ENCODE data around the gene POU2F1. TPM values are rescaled to one million over a fixed set of nuclear protein-coding genes. Genes with fewer than 3 reads are reported as not detected.

POU2F1 gene
- total and polyA plus RNA-seq, 4 donors, result 0.93 to 10.5 (median 6.5) TPM

DNA sequence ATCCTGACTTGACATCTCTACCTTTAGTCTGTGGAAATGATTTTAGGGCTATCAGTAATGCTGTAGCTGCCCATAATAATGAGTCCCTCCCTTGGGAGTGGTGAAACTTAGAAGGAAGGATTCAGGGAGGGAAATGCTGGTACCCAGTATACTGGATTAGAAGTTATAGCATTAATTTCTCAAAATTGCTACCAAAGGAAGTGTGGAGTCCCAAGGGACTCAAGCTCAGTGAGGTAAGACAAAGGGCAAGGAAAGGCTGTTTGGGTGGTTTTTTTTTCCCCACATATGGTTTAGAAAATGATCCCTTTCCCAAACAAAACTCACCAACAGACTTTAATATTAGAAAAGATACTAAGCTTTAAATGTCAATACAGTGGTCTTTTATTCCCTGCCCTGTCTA, 197.7 kb downstream of the POU2F1 start:
- H3K9me3 ChIP-seq (ENCODE audit: control insufficient read depth in 4 of 4, low read length in 3 of 4), result no peaks in the 10 kb centered on the region
- DNase-seq (ENCODE audit: low spot score), result no peak
- H3K4me3 ChIP-seq (ENCODE audit: low read depth in 1 of 3, low read length in 3 of 3), result no peak overlapping the region
- TF ChIP-seq, protein P1, sequence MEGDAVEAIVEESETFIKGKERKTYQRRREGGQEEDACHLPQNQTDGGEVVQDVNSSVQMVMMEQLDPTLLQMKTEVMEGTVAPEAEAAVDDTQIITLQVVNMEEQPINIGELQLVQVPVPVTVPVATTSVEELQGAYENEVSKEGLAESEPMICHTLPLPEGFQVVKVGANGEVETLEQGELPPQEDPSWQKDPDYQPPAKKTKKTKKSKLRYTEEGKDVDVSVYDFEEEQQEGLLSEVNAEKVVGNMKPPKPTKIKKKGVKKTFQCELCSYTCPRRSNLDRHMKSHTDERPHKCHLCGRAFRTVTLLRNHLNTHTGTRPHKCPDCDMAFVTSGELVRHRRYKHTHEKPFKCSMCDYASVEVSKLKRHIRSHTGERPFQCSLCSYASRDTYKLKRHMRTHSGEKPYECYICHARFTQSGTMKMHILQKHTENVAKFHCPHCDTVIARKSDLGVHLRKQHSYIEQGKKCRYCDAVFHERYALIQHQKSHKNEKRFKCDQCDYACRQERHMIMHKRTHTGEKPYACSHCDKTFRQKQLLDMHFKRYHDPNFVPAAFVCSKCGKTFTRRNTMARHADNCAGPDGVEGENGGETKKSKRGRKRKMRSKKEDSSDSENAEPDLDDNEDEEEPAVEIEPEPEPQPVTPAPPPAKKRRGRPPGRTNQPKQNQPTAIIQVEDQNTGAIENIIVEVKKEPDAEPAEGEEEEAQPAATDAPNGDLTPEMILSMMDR (IDR thresholded peaks at IDR 0.05; ENCODE audit: low read depth, low read length, missing input control), result no peak
- TF ChIP-seq GABPA (IDR thresholded peaks at IDR 0.05 in 1 of 2, conservative IDR thresholded peaks at IDR 0.05 in 1 of 2) (no peak), EGR1 (IDR thresholded peaks at IDR 0.05; ENCODE audit: low read depth in 2 of 2) (no peak)
- H3K36me3 ChIP-seq (ENCODE audit: control insufficient read depth in 4 of 4, insufficient read depth in 3 of 4, low read depth in 1 of 4, low read length in 3 of 4), result peaks cover 0 to 14% (median 5%) of the 10 kb centered on the region in 4 donors
- H3K27ac ChIP-seq (ENCODE audit: low read depth in 1 of 2, low read length in 2 of 2), result no peak overlapping the region
- no peaks in the 10 kb centered on the region for H3K27me3 ChIP-seq (ENCODE audit: control insufficient read depth in 4 of 4, insufficient read depth in 4 of 4, low read length in 3 of 4)
- no peak overlapping the region for H3K9ac ChIP-seq (ENCODE audit: low read depth in 1 of 2, low read length in 2 of 2)
- H3K4me1 ChIP-seq (ENCODE audit: control insufficient read depth in 4 of 4, insufficient read depth in 4 of 4, low read length in 3 of 4), result no peaks in the 10 kb centered on the region

DNA sequence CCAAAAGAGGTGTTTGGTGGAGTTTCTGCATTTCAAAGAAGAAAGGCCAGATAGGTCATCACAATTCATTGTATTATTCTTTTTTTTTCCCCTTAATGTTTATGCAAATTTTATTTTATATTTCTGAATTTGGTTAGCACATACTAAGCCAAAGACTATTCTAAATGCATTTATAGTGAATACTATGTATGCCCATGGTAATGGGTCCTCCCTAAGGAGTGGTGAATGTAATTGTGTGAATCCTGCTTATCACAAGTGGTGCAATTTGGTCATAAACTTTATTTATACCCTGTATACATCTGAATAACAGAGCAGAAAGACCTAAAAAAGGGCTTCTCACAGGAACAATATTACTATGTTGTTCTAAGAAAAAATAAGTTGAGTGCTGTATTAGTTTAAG, 198.6 kb downstream of the POU2F1 start:
- H3K4me3 ChIP-seq (ENCODE audit: low read depth in 1 of 3, low read length in 3 of 3), result no peak overlapping the region
- H3K4me1 ChIP-seq (ENCODE audit: control insufficient read depth in 4 of 4, insufficient read depth in 4 of 4, low read length in 3 of 4), result no peaks in the 10 kb centered on the region
- no peak for DNase-seq (ENCODE audit: low spot score)
- TF ChIP-seq TAF1 (conservative IDR thresholded peaks at IDR 0.05), result no peak
- no peak for TF ChIP-seq YY1 (IDR thresholded peaks at IDR 0.05)
- no peak for TF ChIP-seq FOXA2 (IDR thresholded peaks at IDR 0.05)
- no peak for TF ChIP-seq EGR1 (IDR thresholded peaks at IDR 0.05; ENCODE audit: low read depth in 2 of 2)
- no peak for TF ChIP-seq RXRA (IDR thresholded peaks at IDR 0.05)
- TF ChIP-seq, protein P2, sequence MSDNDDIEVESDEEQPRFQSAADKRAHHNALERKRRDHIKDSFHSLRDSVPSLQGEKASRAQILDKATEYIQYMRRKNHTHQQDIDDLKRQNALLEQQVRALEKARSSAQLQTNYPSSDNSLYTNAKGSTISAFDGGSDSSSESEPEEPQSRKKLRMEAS (IDR thresholded peaks at IDR 0.05), result no peak
- no peak overlapping the region for H3K27ac ChIP-seq (ENCODE audit: low read depth in 1 of 2, low read length in 2 of 2)
- H3K27me3 ChIP-seq (ENCODE audit: control insufficient read depth in 4 of 4, insufficient read depth in 4 of 4, low read length in 3 of 4), result no peaks in the 10 kb centered on the region
- H3K9me3 ChIP-seq (ENCODE audit: control insufficient read depth in 4 of 4, low read length in 3 of 4), result no peaks in the 10 kb centered on the region
- H3K36me3 ChIP-seq (ENCODE audit: control insufficient read depth in 4 of 4, insufficient read depth in 3 of 4, low read depth in 1 of 4, low read length in 3 of 4), result peaks cover 2 to 14% (median 5%) of the 10 kb centered on the region in 4 donors
- H3K9ac ChIP-seq (ENCODE audit: low read depth in 1 of 2, low read length in 2 of 2), result no peak overlapping the region

DNA sequence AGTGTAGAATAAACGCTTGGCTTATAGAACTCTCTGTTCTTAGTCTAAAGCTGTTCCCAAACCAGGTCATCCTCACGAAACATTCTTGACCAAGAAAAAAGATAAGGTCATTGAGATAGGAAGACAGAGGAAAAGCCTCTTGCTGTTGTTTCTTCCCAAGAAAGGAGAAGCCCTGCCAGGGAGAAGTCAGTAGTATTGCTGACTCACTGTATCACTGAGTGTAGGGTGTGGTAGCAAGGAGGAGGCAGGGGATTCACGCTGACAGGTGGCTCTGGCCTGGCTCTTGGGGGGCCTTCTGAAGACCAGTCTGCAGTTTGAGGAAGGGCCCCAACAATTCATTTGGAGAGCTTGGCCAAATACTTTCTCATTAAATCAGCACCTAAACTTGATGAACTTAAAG, 199.8 kb downstream of the POU2F1 start:
- TF ChIP-seq HNF4G (IDR thresholded peaks at IDR 0.05) (no peak), EGR1 (IDR thresholded peaks at IDR 0.05; ENCODE audit: low read depth in 2 of 2) (no peak), TAF1 (conservative IDR thresholded peaks at IDR 0.05) (no peak), GABPA (IDR thresholded peaks at IDR 0.05 in 1 of 2, conservative IDR thresholded peaks at IDR 0.05 in 1 of 2) (no peak), FOXA1 (IDR thresholded peaks at IDR 0.05) (no peak), YY1 (IDR thresholded peaks at IDR 0.05) (no peak), JUND (IDR thresholded peaks at IDR 0.05) (no peak), SP1 (IDR thresholded peaks at IDR 0.05) (no peak), RXRA (IDR thresholded peaks at IDR 0.05) (no peak), NR2F2 (IDR thresholded peaks at IDR 0.05) (no peak), FOXA2 (IDR thresholded peaks at IDR 0.05) (no peak), HNF4A (conservative IDR thresholded peaks at IDR 0.05) (no peak)
- TF ChIP-seq, protein P3, sequence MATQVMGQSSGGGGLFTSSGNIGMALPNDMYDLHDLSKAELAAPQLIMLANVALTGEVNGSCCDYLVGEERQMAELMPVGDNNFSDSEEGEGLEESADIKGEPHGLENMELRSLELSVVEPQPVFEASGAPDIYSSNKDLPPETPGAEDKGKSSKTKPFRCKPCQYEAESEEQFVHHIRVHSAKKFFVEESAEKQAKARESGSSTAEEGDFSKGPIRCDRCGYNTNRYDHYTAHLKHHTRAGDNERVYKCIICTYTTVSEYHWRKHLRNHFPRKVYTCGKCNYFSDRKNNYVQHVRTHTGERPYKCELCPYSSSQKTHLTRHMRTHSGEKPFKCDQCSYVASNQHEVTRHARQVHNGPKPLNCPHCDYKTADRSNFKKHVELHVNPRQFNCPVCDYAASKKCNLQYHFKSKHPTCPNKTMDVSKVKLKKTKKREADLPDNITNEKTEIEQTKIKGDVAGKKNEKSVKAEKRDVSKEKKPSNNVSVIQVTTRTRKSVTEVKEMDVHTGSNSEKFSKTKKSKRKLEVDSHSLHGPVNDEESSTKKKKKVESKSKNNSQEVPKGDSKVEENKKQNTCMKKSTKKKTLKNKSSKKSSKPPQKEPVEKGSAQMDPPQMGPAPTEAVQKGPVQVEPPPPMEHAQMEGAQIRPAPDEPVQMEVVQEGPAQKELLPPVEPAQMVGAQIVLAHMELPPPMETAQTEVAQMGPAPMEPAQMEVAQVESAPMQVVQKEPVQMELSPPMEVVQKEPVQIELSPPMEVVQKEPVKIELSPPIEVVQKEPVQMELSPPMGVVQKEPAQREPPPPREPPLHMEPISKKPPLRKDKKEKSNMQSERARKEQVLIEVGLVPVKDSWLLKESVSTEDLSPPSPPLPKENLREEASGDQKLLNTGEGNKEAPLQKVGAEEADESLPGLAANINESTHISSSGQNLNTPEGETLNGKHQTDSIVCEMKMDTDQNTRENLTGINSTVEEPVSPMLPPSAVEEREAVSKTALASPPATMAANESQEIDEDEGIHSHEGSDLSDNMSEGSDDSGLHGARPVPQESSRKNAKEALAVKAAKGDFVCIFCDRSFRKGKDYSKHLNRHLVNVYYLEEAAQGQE (IDR thresholded peaks at IDR 0.05), result no peak
- TF ChIP-seq, protein P4, sequence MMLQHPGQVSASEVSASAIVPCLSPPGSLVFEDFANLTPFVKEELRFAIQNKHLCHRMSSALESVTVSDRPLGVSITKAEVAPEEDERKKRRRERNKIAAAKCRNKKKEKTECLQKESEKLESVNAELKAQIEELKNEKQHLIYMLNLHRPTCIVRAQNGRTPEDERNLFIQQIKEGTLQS (IDR thresholded peaks at IDR 0.05), result no peak
- TF ChIP-seq, protein P5, sequence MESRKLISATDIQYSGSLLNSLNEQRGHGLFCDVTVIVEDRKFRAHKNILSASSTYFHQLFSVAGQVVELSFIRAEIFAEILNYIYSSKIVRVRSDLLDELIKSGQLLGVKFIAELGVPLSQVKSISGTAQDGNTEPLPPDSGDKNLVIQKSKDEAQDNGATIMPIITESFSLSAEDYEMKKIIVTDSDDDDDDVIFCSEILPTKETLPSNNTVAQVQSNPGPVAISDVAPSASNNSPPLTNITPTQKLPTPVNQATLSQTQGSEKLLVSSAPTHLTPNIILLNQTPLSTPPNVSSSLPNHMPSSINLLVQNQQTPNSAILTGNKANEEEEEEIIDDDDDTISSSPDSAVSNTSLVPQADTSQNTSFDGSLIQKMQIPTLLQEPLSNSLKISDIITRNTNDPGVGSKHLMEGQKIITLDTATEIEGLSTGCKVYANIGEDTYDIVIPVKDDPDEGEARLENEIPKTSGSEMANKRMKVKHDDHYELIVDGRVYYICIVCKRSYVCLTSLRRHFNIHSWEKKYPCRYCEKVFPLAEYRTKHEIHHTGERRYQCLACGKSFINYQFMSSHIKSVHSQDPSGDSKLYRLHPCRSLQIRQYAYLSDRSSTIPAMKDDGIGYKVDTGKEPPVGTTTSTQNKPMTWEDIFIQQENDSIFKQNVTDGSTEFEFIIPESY (IDR thresholded peaks at IDR 0.05), result no peak
- TF ChIP-seq, protein P2 (IDR thresholded peaks at IDR 0.05), result no peak
- TF ChIP-seq, protein P1 (IDR thresholded peaks at IDR 0.05; ENCODE audit: low read depth, low read length, missing input control), result no peak
- DNase-seq (ENCODE audit: low spot score), result no peak
- Histone ChIP-seq H3K36me3 (ENCODE audit: control insufficient read depth in 4 of 4, insufficient read depth in 3 of 4, low read depth in 1 of 4, low read length in 3 of 4) (peaks cover 2 to 11% (median 5%) of the 10 kb centered on the region in 4 donors), H3K9ac (ENCODE audit: low read depth in 1 of 2, low read length in 2 of 2) (no peak overlapping the region), H3K4me1 (ENCODE audit: control insufficient read depth in 4 of 4, insufficient read depth in 4 of 4, low read length in 3 of 4) (no peaks in the 10 kb centered on the region), H3K9me3 (ENCODE audit: control insufficient read depth in 4 of 4, low read length in 3 of 4) (no peaks in the 10 kb centered on the region), H3K4me3 (ENCODE audit: low read depth in 1 of 3, low read length in 3 of 3) (no peak overlapping the region), H3K27me3 (ENCODE audit: control insufficient read depth in 4 of 4, insufficient read depth in 4 of 4, low read length in 3 of 4) (no peaks in the 10 kb centered on the region), H3K27ac (ENCODE audit: low read depth in 1 of 2, low read length in 2 of 2) (no peak overlapping the region)
- WGBS, result 31% methylated on average over 3 of the region's 3 CpGs
